Urothelium cell line (cell line): ENCODE measurements around the gene WWOX.

Experiments
- DNase-seq: peaks from one replicate; pipeline ENCODE4 v3.0.0; 2011; ENCODE audit warnings: low spot score, mixed read lengths
- FAIRE-seq: peaks from 2 replicates; lab custom pipeline; 2011; peaks lifted over from hg19 to GRCh38; lab: Jason Lieb, UNC

Gene WWOX

GRCh38 chr16:78189121-78189520 lies 89.7 kb downstream of the WWOX start:
- DNase-seq (no peak), FAIRE-seq (no peak)

- DNase-seq = no peak
- no peak for FAIRE-seq
These were observed 93.5 kb downstream of the WWOX start for GRCh38 chr16:78192734-78193488.

- no peak for FAIRE-seq
These were observed 95.5 kb downstream of the WWOX start for GRCh38 chr16:78194948-78195347.

GRCh38 chr16:78195797-78196196 lies 96.3 kb downstream of the WWOX start:
- no peak for FAIRE-seq
- DNase-seq = no peak

More at GRCh38 chr16:78194948-78195347, 95.5 kb downstream of the WWOX start:
- no peak for DNase-seq

- no peak for FAIRE-seq
- DNase-seq = no peak
These were observed 97.0 kb downstream of the WWOX start for GRCh38 chr16:78196502-78196901.

GRCh38 chr16:78198288-78198687 lies 98.8 kb downstream of the WWOX start:
- DNase-seq = no peak
- FAIRE-seq = no peak

GRCh38 chr16:78199325-78200022 lies 100.0 kb downstream of the WWOX start:
- FAIRE-seq (no peak), DNase-seq (no peak)

- DNase-seq = no peak
- no peak for FAIRE-seq
These were observed 100.6 kb downstream of the WWOX start for GRCh38 chr16:78200023-78200389.

- FAIRE-seq = no peak
- DNase-seq = no peak
These were observed 101.2 kb downstream of the WWOX start for GRCh38 chr16:78200623-78201096.

- no peak for FAIRE-seq
These were observed 106.1 kb downstream of the WWOX start for GRCh38 chr16:78205506-78205905.

GRCh38 chr16:78206623-78207223 lies 107.3 kb downstream of the WWOX start:
- DNase-seq (no peak), FAIRE-seq (no peak)

More at GRCh38 chr16:78205506-78205905, 106.1 kb downstream of the WWOX start:
- DNase-seq = no peak

- DNase-seq = no peak
- FAIRE-seq = no peak
These were observed 110.7 kb downstream of the WWOX start for GRCh38 chr16:78209951-78210661.

- no peak for FAIRE-seq
- DNase-seq = no peak
These were observed 111.7 kb downstream of the WWOX start for GRCh38 chr16:78211020-78211599.

GRCh38 chr16:78211946-78212345 lies 112.5 kb downstream of the WWOX start:
- DNase-seq = peak; percentile 33
- FAIRE-seq = no peak

- FAIRE-seq (no peak), DNase-seq (no peak)
These were observed 113.2 kb downstream of the WWOX start for GRCh38 chr16:78212674-78213073.

- no peak for DNase-seq
- no peak for FAIRE-seq
These were observed 114.3 kb downstream of the WWOX start for GRCh38 chr16:78213751-78214150.

- no peak for FAIRE-seq
- DNase-seq = no peak
These were observed 115.8 kb downstream of the WWOX start for GRCh38 chr16:78215222-78215621.

- DNase-seq = no peak
- FAIRE-seq = no peak
These were observed 116.8 kb downstream of the WWOX start for GRCh38 chr16:78216166-78216745.

GRCh38 chr16:78217276-78217675 lies 117.8 kb downstream of the WWOX start:
- FAIRE-seq = no peak
- DNase-seq = no peak

GRCh38 chr16:78218279-78218678 lies 118.8 kb downstream of the WWOX start:
- DNase-seq (no peak), FAIRE-seq (no peak)
